CD14-positive monocyte (primary cell): ENCODE data around the gene MAP4K3. TPM values are rescaled to one million over a fixed set of nuclear protein-coding genes. Genes with fewer than 3 reads are reported as not detected.

Source experiments
- DNase-seq, 3 donors: peaks; one replicate each; pipeline ENCODE4 v3.0.0-alpha.2; 2011 to 2022
- H2AFZ ChIP-seq: 2 replicates; pipeline ENCODE4 v1.6.0; 2012; ENCODE audit warnings: mild to moderate bottlenecking, low read depth, low read length, inconsistent platforms; ENCODE audit not compliant: insufficient read depth, poor library complexity, severe bottlenecking
- H3K27ac ChIP-seq, 2 donors: 1 replicate in 1 of 2; 2 replicates in 1 of 2; pipeline ENCODE4 v1.5.1; 2012 to 2013; ENCODE audit warnings: low read length in 2 of 2, control low read depth in 1 of 2, inconsistent platforms in 1 of 2, low read depth in 1 of 2, mild to moderate bottlenecking in 1 of 2
- H3K27me3 ChIP-seq, 2 donors: one replicate each; pipeline versions ENCODE4 v1.6.0 to v1.6.1; 2011 to 2013; ENCODE audit warnings: low read length in 2 of 2; ENCODE audit not compliant: control insufficient read depth in 2 of 2, insufficient read depth in 2 of 2
- H3K36me3 ChIP-seq, 2 donors: replicated peaks in 1 of 2; 1 replicate in 1 of 2; 2 replicates in 1 of 2; pipeline versions ENCODE4 v1.5.1 to v1.6.1; 2012 to 2013; ENCODE audit warnings: low read length in 2 of 2, control low read depth in 1 of 2, inconsistent platforms in 1 of 2, mild to moderate bottlenecking in 1 of 2; ENCODE audit not compliant: insufficient read depth in 2 of 2, control insufficient read depth in 1 of 2
- H3K4me1 ChIP-seq, 2 donors: 1 replicate in 1 of 2; 2 replicates in 1 of 2; pipeline versions ENCODE4 v1.5.1 to v1.6.1; 2012 to 2013; ENCODE audit warnings: low read length in 2 of 2, control low read depth in 1 of 2, inconsistent platforms in 1 of 2, mild to moderate bottlenecking in 1 of 2, moderate library complexity in 1 of 2; ENCODE audit not compliant: insufficient read depth in 2 of 2, control insufficient read depth in 1 of 2
- H3K4me2 ChIP-seq: replicated peaks from 2 replicates; pipeline ENCODE3; 2012; ENCODE audit warnings: low read length, moderate library complexity, mild to moderate bottlenecking; ENCODE audit not compliant: poor library complexity, severe bottlenecking; ENCODE audit errors: extremely low read depth
- H3K4me3 ChIP-seq, 3 experiments: fragments of 200-600 bp in 1 of 3; sonication (generic) in 1 of 3; replicated peaks in 1 of 3; 1 replicate in 2 of 3; 2 replicates in 1 of 3; pipeline ENCODE4 v1.5.1; 2011 to 2013; ENCODE audit warnings: low read length in 3 of 3, mild to moderate bottlenecking in 3 of 3, control low read depth in 2 of 3, low read depth in 2 of 3, inconsistent platforms in 1 of 3, moderate library complexity in 1 of 3
- H3K79me2 ChIP-seq: 2 replicates; pipeline ENCODE4 v1.6.0; 2012; ENCODE audit warnings: mild to moderate bottlenecking, control low read depth, inconsistent platforms, low read length, moderate library complexity; ENCODE audit not compliant: insufficient read depth
- H3K9ac ChIP-seq: 2 replicates; pipeline ENCODE4 v1.6.0; 2017; ENCODE audit warnings: low read length, mild to moderate bottlenecking; ENCODE audit not compliant: insufficient read depth, poor library complexity, severe bottlenecking
- H3K9me3 ChIP-seq, 2 donors: replicated peaks in 1 of 2; 1 replicate in 1 of 2; 2 replicates in 1 of 2; pipeline versions ENCODE4 v1.5.1 to v1.6.1; 2012 to 2013; ENCODE audit warnings: low read length in 2 of 2, control low read depth in 1 of 2; ENCODE audit not compliant: control insufficient read depth in 1 of 2, insufficient read depth in 1 of 2
- H4K20me1 ChIP-seq: 2 replicates; pipeline ENCODE4 v1.6.0; 2012; ENCODE audit warnings: mild to moderate bottlenecking, low read length, control low read depth, moderate library complexity; ENCODE audit not compliant: insufficient read depth
- H3K27ac Mint-ChIP-seq, 7 donors: one replicate each; pipeline ENCODE4 v1.8.0; 2020; ENCODE audit warnings: mild to moderate bottlenecking in 7 of 7, mixed read lengths in 7 of 7, moderate library complexity in 6 of 7, inconsistent platforms in 2 of 7
- H3K27me3 Mint-ChIP-seq, 3 donors: one replicate each; pipeline ENCODE4 v1.8.0; 2021 to 2022; ENCODE audit warnings: low read depth in 3 of 3, mild to moderate bottlenecking in 3 of 3, mixed read lengths in 3 of 3, moderate library complexity in 3 of 3, inconsistent platforms in 1 of 3
- H3K36me3 Mint-ChIP-seq, 2 donors: one replicate each; pipeline ENCODE4 v1.8.0; 2020; ENCODE audit warnings: mixed read lengths in 2 of 2, inconsistent platforms in 1 of 2, mild to moderate bottlenecking in 1 of 2
- H3K4me1 Mint-ChIP-seq: one replicate; pipeline ENCODE4 v1.8.0; 2020; ENCODE audit warnings: mild to moderate bottlenecking, mixed read lengths
- H3K4me3 Mint-ChIP-seq, 2 donors: one replicate each; pipeline ENCODE4 v1.8.0; 2020; ENCODE audit warnings: mild to moderate bottlenecking in 2 of 2, mixed read lengths in 2 of 2, moderate library complexity in 1 of 2
- H3K9me3 Mint-ChIP-seq, 7 donors: one replicate each; pipeline ENCODE4 v1.8.0; 2020 to 2022; ENCODE audit warnings: mixed read lengths in 7 of 7, mild to moderate bottlenecking in 6 of 7, moderate library complexity in 6 of 7, inconsistent platforms in 2 of 7
- whole genome bisulfite sequencing: methylation state at CpG from one replicate; pipeline ENCODE4 v1.1.5; 2013; ENCODE audit warnings: missing lambda C conversion rate; ENCODE audit not compliant: insufficient coverage; 5-methylcytosine and 5-hydroxymethylcytosine counted together
- intact Hi-C, 2 donors: fragments of 100-400 bp; cut with micrococcal nuclease; formaldehyde crosslinking; loops; one replicate each; pipeline versions ENCODE4 v1.15.0 to v1.15.1; 2023
- polyA plus RNA-seq, 3 donors: library from polyadenylated mRNA; depleted of rRNA in 1 of 3; unstranded in 2 of 3; stranded (reverse) in 1 of 3; fragments of 300-500 nt in 2 of 3; fragments of >200 nt in 1 of 3; fragmentation: Illumina TruSeq in 2 of 3; gene quantifications; 1 replicate in 2 of 3; 2 replicates in 1 of 3; pipeline ENCODE4 v1.2.3, GENCODE V29; 2012 to 2021
- TF ChIP-seq, protein P1 (sequence below): fragments of 200-600 bp; IDR thresholded peaks from one replicate; pipeline ENCODE4 v1.8.0; 2022; ENCODE audit warnings: antibody characterized with exemption, mild to moderate bottlenecking

The MAP4K3 gene
- polyA plus RNA-seq, 3 donors = 1.0 to 8.0 (median 4.0) TPM

DNA sequence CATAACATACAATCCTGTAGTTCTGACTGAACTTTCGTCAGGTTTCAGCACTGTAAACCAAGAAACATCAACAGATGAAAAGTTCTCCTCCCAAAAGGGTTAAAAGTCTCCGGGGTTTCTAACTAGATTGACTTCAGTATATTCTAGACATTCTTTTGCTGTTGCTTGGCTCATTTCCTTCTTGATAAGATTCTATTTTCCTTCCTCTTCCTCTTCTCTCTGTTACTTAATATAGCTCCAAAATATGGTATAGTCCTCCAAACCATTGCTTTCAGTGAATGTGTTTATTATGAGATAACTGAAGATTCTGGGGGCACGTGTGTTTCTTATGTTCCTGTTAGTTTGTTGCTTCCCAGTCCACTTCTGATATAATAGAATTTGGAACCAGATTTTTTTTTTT, 46.4 kb upstream of the MAP4K3 start:
- Mint-ChIP-seq H3K9me3 (peaks cover 0 to 7% (median 0%) of the 10 kb centered on the region in 7 donors), H3K27ac (peak overlapping the region; percentile 44 to 81 (median 48)), H3K4me1 (peaks cover 35% of the 10 kb centered on the region), H3K4me3 (peak overlapping the region in 1 of 2 donors; percentile 3), H3K27me3 (no peaks in the 10 kb centered on the region), H3K36me3 (no peaks in the 10 kb centered on the region)
- no peaks in the 10 kb centered on the region for H3K27me3 ChIP-seq
- H3K27ac ChIP-seq = peak overlapping the region in 1 of 2 donors; percentile 33
- WGBS = no CpG with 5 or more reads among the region's 3 CpGs
- H3K9me3 ChIP-seq = no peaks in the 10 kb centered on the region
- H3K4me1 ChIP-seq = peaks cover 25 to 28% of the 10 kb centered on the region in 2 donors
- H3K79me2 ChIP-seq = no peaks in the 10 kb centered on the region
- TF ChIP-seq, protein P1, sequence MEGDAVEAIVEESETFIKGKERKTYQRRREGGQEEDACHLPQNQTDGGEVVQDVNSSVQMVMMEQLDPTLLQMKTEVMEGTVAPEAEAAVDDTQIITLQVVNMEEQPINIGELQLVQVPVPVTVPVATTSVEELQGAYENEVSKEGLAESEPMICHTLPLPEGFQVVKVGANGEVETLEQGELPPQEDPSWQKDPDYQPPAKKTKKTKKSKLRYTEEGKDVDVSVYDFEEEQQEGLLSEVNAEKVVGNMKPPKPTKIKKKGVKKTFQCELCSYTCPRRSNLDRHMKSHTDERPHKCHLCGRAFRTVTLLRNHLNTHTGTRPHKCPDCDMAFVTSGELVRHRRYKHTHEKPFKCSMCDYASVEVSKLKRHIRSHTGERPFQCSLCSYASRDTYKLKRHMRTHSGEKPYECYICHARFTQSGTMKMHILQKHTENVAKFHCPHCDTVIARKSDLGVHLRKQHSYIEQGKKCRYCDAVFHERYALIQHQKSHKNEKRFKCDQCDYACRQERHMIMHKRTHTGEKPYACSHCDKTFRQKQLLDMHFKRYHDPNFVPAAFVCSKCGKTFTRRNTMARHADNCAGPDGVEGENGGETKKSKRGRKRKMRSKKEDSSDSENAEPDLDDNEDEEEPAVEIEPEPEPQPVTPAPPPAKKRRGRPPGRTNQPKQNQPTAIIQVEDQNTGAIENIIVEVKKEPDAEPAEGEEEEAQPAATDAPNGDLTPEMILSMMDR = no peak
- DNase-seq = peak in 2 of 3 donors; percentile 16 to 62
- H3K9ac ChIP-seq = no peak overlapping the region
- no peaks in the 10 kb centered on the region for H4K20me1 ChIP-seq
- intact Hi-C loops = no loop called here
- peak overlapping the region; percentile 18 for H3K4me2 ChIP-seq
- no peaks in the 10 kb centered on the region for H3K36me3 ChIP-seq
- H2AFZ ChIP-seq = no peak overlapping the region
- H3K4me3 ChIP-seq = peak overlapping the region in 1 of 3 experiments; percentile 17

DNA sequence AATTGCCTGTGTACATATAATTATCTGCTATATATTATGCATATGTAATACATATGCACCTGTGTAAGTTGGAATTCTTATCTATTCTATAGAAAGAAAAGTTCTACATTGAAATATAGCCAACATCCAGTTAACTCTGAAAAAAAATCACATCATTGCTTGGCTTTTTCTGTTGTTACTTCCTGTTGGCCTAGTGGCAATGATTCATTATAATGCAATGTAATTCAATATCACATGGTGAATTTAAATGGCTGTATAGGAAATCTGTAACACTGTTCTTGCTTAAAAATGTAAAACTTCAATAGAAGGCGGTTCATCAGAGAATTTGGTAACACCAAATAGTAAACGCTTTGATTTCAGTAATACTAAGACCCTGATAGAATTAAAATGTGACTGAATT, 44.5 kb upstream of the MAP4K3 start:
- TF ChIP-seq, protein P1 = no peak
- Histone ChIP-seq H4K20me1 (no peaks in the 10 kb centered on the region), H3K9ac (no peak overlapping the region), H3K4me3 (no peak overlapping the region), H3K79me2 (no peaks in the 10 kb centered on the region), H2AFZ (no peak overlapping the region), H3K27ac (no peak overlapping the region), H3K9me3 (peaks cover 6% of the 10 kb centered on the region in 2 donors), H3K4me2 (no peak overlapping the region), H3K36me3 (no peaks in the 10 kb centered on the region), H3K4me1 (peaks cover 20% of the 10 kb centered on the region in 2 donors), H3K27me3 (no peaks in the 10 kb centered on the region)
- peak; percentile 18 to 60 (median 54) for DNase-seq
- Mint-ChIP-seq H3K27ac (no peak overlapping the region), H3K9me3 (peaks cover 5 to 13% (median 10%) of the 10 kb centered on the region in 7 donors), H3K4me3 (no peak overlapping the region), H3K27me3 (peaks cover 0 to under 1% (median 0%) of the 10 kb centered on the region in 3 donors), H3K4me1 (peaks cover 32% of the 10 kb centered on the region), H3K36me3 (peaks cover 9% of the 10 kb centered on the region in 2 donors)
- WGBS = no CpG with 5 or more reads among the region's 2 CpGs
- intact Hi-C loops = no loop called here
